ENCODE results near the gene C3orf62. TPM values are rescaled to one million over a fixed set of nuclear protein-coding genes. Genes with fewer than 3 reads are reported as not detected.

Gene C3orf62
- total RNA-seq, 4 donors from 2014 or later: 3.1 to 8.6 (median 5.0) TPM

DNA sequence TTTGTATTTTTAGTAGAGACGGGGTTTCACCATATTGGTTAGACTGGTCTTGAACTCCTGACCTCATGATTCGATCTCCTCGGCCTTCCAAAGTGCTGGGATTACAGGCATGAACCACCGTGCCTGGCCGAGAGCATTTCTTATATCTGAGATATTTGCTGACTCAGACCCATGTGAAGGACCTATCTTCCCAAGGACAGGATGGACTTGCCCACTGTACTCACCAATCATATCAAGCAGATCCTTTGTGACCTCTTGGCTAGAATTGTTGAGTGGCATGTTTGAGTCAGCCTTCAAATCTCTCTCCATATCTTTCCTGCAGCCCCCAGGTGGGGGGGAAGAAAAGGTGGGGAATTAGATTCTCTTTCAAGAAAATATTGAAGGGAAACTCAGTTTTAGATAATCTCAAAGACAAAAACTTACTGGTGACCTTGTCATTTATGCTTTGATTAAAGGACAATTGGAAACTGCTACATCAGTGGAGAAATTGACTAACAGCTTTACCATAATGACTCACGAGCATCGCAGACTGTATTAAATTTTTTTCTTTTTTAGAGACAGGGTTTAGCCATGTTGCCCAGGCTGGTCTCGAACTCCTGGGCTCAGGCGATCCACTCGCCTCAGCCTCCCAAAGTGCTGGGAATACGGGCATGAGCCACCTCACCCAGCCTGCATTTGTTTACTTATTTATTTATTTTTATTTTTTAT lies 3.1 kb downstream of the C3orf62 start:
- no peak for DNase-seq (ENCODE audit: low spot score in 2 of 2)
- intact Hi-C loops (cut with DNase I; ENCODE audit: low total_unique reads): no loop called here
- 93 to 96% methylated on average over 11 of the region's 11 CpGs for WGBS, 2 donors
- TF ChIP-seq POLR2A (IDR thresholded peaks at IDR 0.05): no peak
- TF ChIP-seq CTCF (IDR thresholded peaks at IDR 0.05): no peak
- no peak overlapping the region for H3K4me3 ChIP-seq (ENCODE audit: low read depth, poor library complexity, severe bottlenecking)

DNA sequence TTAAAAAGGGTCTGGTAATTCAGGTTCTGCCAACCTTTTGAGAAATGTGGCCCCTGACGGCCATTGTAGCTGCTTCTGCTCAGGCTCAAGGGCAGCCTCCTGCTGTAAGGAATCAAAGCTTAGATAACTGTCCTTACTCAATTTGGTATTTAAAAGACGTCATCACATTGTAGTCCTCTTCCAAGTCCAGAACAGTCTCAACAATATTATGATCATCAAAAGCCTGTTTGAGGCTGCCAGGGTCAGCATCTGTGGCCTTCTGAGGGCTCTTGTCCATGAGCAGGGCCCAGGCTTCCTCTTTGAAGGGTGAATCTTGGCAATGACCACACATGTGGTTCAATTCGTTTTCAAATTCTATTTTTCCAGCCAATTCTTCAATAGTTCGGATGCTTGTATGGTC lies 6.0 kb downstream of the C3orf62 start:
- no peak for DNase-seq (ENCODE audit: low spot score in 2 of 2)
- 70 to 73% methylated on average over 4 of the region's 4 CpGs for WGBS, 2 donors
- no peak for TF ChIP-seq POLR2A (IDR thresholded peaks at IDR 0.05)
- TF ChIP-seq CTCF (IDR thresholded peaks at IDR 0.05): no peak
- intact Hi-C loops (cut with DNase I; ENCODE audit: low total_unique reads): no loop called here
- H3K4me3 ChIP-seq (ENCODE audit: low read depth, poor library complexity, severe bottlenecking): no peak overlapping the region

- intact Hi-C loops (cut with DNase I; ENCODE audit: low total_unique reads): no loop called here
- WGBS, 2 donors: 94 to 97% methylated on average over 2 of the region's 2 CpGs
- H3K4me3 ChIP-seq (ENCODE audit: low read depth, poor library complexity, severe bottlenecking): no peak overlapping the region
- DNase-seq (ENCODE audit: low spot score in 2 of 2): no peak
- TF ChIP-seq CTCF (IDR thresholded peaks at IDR 0.05) (no peak), POLR2A (IDR thresholded peaks at IDR 0.05) (no peak)
These were observed 6.9 kb downstream of the C3orf62 start for GRCh38 chr3:49270156-49270500.

- no peak for DNase-seq (ENCODE audit: low spot score in 2 of 2)
- no peak overlapping the region for H3K4me3 ChIP-seq (ENCODE audit: low read depth, poor library complexity, severe bottlenecking)
- no peak for TF ChIP-seq CTCF (IDR thresholded peaks at IDR 0.05)
- TF ChIP-seq POLR2A (IDR thresholded peaks at IDR 0.05): no peak
- intact Hi-C loops (cut with DNase I; ENCODE audit: low total_unique reads): no loop called here
- 97 to 98% methylated on average over 2 to 3 of the region's 3 CpGs for WGBS, 2 donors
These were observed 7.4 kb downstream of the C3orf62 start for GRCh38 chr3:49269443-49270155.

GRCh38 chr3:49266410-49267095 lies 10.5 kb downstream of the C3orf62 start:
- DNase-seq (ENCODE audit: low spot score in 2 of 2): no peak
- intact Hi-C loops (cut with DNase I; ENCODE audit: low total_unique reads): no loop called here
- no peak for TF ChIP-seq CTCF (IDR thresholded peaks at IDR 0.05)
- no peak for TF ChIP-seq POLR2A (IDR thresholded peaks at IDR 0.05)
- 58 to 61% methylated on average over 5 of the region's 5 CpGs for WGBS, 2 donors
- no peak overlapping the region for H3K4me3 ChIP-seq (ENCODE audit: low read depth, poor library complexity, severe bottlenecking)
